Left kidney (tissue), 2 donors: ENCODE data around the gene OTUB1. TPM values are rescaled to one million over a fixed set of nuclear protein-coding genes. Genes with fewer than 3 reads are reported as not detected.
"Not testable (repeated sequence)": the region's sequence is repeated elsewhere in the genome, so short reads cannot be mapped to it uniquely, and the experiment has no call there.

Experiments
- DNase-seq: peaks from one replicate; pipeline ENCODE4 v3.0.0-alpha.2; 2013
- polyA plus RNA-seq: library from polyadenylated mRNA; unstranded; fragments of 120-200 nt; gene quantifications from one replicate; pipeline ENCODE4 v1.2.1, GENCODE V29; 2013; ENCODE audit not compliant: insufficient read length

Gene OTUB1
- polyA plus RNA-seq, 1 donor = 105 TPM

GRCh38 chr11:64042301-64042700 is 56.1 kb downstream of the OTUB1 start:
- DNase-seq = no peak

GRCh38 chr11:64043545-64043944 is 57.3 kb downstream of the OTUB1 start:
- DNase-seq = no peak

DNA sequence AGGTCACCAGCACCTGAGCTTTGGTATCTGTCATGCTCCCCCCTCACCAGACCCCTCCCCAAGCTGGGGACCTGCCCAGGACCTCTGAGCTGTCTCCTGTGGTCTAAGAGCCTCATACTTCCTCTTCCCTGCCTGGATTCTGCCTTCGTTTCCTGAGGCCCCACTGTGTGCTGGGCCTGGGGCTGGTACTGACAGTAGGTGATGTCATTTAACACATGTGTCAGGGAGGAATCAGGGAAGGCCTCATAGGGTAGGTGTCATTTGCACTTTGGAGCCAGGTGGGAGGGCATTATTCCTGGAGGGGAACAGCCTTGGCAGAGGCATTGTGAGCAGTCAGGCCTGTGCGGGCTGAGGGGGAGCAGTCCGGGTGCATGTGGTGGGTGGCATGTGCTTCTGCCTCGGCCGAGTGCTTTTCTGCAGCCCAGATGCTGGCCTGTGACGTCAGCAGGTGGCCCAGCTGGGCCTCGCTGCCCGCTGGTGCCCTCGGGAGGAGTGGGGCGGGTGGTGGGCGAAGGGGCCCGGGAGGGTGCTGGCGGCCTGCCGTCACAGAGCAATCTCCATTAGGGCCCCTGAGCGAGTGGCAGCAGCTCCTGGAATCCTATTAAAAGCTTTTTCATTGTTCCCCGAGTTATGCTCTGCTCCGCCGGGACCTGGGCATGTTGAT is 58.6 kb downstream of the OTUB1 start:
- DNase-seq = no peak

DNA sequence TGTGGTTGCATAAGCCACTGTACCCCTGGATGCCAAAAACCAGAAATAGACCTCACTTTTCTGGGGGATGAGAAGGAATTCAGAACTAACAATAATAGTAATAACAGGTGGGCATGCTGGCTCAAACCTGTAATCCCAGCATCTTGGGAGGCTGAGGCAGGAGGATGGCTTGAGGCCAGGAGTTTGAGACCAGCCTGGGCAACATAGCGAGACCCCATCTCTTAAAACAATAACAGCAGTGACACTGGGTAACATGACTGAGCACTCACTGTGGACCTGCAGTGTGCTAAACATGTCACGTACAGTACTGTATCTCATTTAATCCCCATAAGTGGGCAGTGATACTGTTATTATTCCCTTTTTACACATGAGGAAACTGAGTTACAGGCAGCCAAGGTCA is 59.5 kb downstream of the OTUB1 start:
- DNase-seq = no peak

GRCh38 chr11:64047373-64047772 is 61.1 kb downstream of the OTUB1 start:
- DNase-seq = not testable (repeated sequence)

Other genes starting within 250 kb of the OTUB1 start
- gene ZFTA, start 217.7 kb upstream of the OTUB1 start, polyA plus RNA-seq = 40.9 TPM
- 31.3 TPM for gene SPINDOC, start 173.0 kb upstream of the OTUB1 start, polyA plus RNA-seq
- gene MARK2, start 147.3 kb upstream of the OTUB1 start, polyA plus RNA-seq = 38.0 TPM
- gene RCOR2, start 69.3 kb upstream of the OTUB1 start, polyA plus RNA-seq = 12.2 TPM
- 45.7 TPM for gene NAA40, start 47.4 kb upstream of the OTUB1 start, polyA plus RNA-seq
- 194 TPM for gene COX8A, start 11.8 kb upstream of the OTUB1 start, polyA plus RNA-seq
- 3.3 TPM for gene FLRT1, start 49.5 kb downstream of the OTUB1 start, polyA plus RNA-seq
- gene MACROD1, start 179.7 kb downstream of the OTUB1 start, polyA plus RNA-seq = 13.3 TPM
- 215 TPM for gene STIP1, start 199.7 kb downstream of the OTUB1 start, polyA plus RNA-seq
- gene FERMT3, start 220.3 kb downstream of the OTUB1 start, polyA plus RNA-seq = 4.1 TPM
- gene TRPT1, start 239.7 kb downstream of the OTUB1 start, polyA plus RNA-seq = 44.8 TPM
- 24.1 TPM for gene NUDT22, start 239.8 kb downstream of the OTUB1 start, polyA plus RNA-seq
- 53.4 TPM for gene DNAJC4, start 244.1 kb downstream of the OTUB1 start, polyA plus RNA-seq
- gene VEGFB, start 248.1 kb downstream of the OTUB1 start, polyA plus RNA-seq = 87.6 TPM